Islet precursor cell (in vitro differentiated cells): ENCODE results near the gene OR4F16.
"Not testable (repeated sequence)": the region's sequence is repeated elsewhere in the genome, so short reads cannot be mapped to it uniquely, and the experiment has no call there.

Experiments
- DNase-seq: peaks from one replicate; pipeline ENCODE4 v3.0.0-alpha.2; 2018

Gene OR4F16

GRCh38 chr1:686554-686953, at the start of gene OR4F16:
OR4F16 (minus strand) TSS chr1:686654; CDS start chr1:686654, 0 bp downstream.
- not testable (repeated sequence) for DNase-seq

- DNase-seq = not testable (repeated sequence)
Observed at GRCh38 chr1:733649-734048, 47.2 kb upstream of the OR4F16 start.

- not testable (repeated sequence) for DNase-seq
Observed at GRCh38 chr1:727040-727439, 40.6 kb upstream of the OR4F16 start.
